NCI-H226 (cell line): Measurements from ENCODE around the gene TARS2.
A peak's percentile ranks its signal among the peaks of the same experiment; 100 is the strongest.

Source experiments
- DNase-seq: peaks from one replicate; pipeline ENCODE4 v3.0.0-alpha.2; 2015

The TARS2 gene

DNA sequence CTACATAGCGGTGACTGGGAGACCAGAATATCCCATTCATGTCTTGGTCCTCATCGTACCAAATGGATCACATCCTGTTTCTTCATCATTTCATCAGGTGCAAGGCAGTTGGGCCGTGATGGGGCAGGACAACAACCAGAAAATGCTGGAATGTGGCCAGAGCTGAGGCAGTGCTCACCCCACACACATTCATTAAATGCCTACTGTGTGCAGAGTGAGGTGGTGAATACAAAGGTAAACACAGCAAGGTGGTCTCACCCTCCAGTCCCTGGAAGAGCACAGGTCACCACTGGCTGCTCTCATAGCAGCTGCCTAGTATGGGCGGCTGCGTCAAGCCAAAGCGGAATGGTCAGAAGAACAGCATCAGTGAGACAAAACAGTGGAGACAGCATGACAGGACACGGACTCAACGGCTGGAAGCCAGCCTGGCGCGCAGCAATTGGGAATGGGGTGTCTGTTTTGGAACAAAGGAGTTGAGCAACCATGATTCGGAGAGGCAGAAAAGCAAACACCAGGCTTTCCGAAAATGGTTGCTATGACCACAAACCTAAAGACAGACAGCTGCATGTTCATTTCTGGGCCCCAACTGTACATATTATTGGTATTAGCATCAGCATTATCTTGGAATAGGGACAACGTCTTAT is 56.4 kb downstream of the TARS2 start:
- no peak for DNase-seq

DNA sequence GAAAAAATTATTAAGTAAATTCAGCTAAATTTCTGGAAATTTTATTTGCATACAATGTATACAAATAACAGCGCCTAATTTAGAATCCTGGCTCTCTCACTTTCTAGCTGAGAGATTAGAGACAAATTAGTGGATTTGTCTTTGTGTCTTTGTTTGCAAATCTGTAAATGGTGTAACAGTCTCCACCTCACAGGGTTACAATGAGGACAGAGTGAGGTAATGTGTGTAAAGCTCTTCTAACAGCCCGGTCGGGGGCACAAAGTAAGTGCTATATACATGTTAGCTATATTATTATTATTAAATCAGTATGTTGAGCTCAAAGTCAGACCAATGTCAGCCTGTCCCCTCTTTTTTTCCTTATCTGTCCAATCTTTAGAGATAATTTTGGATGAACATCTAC is 57.0 kb downstream of the TARS2 start:
- DNase-seq, result no peak

DNA sequence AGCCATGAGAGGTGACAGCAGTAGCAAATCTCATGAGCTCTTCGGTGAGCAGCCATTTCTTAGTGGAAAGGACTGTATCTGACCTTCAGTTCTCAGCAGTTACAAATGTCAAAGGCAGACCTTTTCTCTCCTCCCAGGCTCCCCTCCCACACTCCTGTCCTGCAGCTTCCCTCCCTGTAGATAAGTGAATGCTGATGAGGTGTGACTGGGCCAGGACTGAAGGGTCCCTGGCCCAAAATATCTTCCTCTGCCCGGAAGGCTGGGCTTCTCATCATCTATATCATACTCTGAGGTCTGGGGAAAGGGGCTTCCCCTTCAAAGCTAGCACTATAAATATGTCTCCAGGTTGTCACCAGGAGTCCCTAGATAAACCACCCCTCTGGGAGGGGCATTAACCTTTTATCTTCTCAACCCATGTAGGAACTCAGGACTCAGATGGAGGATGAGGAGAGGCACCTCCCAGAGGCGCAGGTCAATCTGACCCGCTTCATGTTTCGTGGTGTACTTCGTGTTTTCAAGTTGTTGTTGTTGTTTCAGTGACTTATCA is 58.3 kb downstream of the TARS2 start:
- DNase-seq, result no peak

DNA sequence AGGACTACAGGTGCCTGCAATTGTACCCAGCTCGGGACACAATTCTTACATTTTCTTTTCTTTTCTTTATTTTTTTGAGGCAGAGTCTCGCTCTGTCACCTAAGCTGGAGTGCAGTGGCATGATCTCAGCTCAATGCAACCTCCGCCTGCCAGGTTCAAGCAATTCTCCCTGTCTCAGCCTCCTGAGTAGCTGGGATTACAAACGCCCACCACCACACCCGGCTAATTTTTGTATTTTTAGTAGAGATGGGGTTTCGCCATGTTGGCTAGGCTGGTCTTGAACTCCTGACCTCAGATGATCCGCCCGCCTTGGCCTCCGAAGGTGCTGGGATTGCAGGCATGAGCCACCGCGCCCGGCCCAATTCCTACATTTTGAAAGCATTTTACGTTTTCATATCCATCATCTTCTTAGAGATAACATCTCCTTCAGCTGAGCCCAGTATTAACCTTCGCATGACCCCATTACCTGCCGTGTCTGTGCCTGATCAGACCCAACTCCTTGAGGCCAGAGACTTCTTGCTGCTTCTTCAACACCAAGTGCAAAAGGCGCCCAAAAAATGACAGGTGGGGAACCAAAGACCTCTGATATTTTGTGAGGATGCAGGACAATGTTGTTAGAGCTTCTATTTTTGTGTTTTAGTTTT is 59.2 kb downstream of the TARS2 start:
- no peak for DNase-seq

DNA sequence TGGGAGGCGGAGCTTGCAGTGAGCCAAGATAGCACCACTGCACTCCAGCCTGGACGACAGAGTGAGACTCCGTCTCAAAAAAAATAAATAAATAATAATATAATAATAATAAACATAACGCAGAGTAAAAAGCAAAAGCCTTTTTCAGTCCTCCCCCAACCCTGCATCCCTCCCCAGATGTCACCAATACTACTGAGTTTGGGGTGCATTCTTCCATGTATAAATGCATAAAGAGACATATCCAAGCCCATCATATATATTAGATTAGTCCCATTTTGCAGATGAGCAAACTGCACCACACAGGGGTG is 61.1 kb downstream of the TARS2 start:
- no peak for DNase-seq

DNA sequence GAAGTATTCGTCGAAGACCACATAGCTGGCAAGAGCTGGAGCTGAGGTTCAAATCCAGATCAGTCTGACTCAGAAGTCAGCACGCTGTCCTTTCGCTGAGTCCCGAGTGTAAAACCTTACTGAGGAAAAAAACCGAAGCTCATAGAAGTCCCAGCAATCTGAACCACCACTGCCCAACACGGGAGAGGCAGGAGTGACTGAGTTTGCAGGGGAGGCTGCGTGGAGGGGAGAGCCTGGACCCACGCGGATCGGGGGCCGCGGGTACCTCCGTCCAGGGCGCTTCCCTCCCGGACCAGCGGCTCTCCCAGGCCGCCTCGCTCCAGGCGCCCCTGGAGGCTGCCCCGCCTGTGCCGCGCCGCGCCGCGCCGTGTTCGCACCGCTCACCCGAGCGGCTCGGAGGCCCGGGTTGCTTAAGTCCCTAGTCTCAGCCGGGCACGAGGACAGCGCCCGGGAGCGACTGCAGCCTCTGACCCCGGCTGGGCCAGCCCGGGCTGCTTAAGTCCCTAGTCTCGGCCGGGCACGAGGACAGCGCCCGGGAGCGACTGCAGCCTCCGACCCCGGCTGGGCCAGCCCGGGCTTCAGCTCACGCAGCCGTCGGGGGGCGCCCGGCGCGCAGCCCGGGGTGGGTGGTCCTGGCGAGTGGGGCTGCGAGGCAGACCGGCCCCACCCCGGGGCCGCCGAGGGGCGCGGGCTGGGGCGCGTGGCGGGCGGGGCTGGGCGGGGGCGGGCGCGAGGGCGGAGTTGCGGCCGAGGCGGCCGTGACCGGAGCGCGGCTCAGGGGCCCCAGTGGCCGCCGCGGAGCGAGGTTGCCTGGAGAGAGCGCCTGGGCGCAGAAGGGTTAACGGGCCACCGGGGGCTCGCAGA is 61.6 kb downstream of the TARS2 start, which contains the start of gene ADAMTSL4:
TSS of gene ADAMTSL4 (plus strand) at position 777 of the 864 bp plus-strand sequence. CDS start 2,881 bp downstream, outside the sequence.
- peak; percentile 67 for DNase-seq

DNA sequence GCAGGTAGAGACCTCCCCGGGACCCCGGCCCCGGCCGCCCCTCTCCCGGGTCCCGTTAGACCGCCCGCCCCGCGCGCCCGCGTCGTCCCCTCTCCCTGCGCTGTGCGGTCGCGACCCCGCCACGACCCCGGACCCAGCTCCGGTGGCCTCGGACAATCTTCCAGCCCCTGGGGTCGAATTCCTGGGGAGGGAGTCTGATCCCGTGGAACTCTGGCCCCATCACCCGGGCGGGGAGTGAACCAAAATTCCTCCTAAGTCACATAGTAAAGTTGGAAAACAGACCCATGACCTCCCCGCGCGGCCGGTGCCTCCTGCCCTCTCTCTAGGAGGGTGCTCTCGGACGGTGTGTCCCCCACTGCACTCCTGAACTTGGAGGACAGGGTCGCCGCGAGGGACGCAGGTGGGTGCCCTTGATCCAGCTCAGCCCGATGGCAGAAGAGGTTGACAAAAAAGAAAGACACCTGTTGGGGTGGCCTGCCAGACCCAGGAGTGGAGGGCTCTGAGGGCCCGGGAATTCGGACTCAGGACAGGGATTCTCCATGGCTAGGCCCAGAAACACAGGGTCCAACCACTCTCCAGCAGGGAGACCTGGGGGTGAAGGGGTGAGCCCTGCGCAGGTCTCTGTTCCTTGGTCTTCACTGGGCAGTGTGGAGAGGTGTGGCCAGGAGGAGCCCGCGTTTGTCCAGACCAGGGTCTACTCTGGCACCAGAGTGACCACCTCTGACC is 62.4 kb downstream of the TARS2 start:
- no peak for DNase-seq

DNA sequence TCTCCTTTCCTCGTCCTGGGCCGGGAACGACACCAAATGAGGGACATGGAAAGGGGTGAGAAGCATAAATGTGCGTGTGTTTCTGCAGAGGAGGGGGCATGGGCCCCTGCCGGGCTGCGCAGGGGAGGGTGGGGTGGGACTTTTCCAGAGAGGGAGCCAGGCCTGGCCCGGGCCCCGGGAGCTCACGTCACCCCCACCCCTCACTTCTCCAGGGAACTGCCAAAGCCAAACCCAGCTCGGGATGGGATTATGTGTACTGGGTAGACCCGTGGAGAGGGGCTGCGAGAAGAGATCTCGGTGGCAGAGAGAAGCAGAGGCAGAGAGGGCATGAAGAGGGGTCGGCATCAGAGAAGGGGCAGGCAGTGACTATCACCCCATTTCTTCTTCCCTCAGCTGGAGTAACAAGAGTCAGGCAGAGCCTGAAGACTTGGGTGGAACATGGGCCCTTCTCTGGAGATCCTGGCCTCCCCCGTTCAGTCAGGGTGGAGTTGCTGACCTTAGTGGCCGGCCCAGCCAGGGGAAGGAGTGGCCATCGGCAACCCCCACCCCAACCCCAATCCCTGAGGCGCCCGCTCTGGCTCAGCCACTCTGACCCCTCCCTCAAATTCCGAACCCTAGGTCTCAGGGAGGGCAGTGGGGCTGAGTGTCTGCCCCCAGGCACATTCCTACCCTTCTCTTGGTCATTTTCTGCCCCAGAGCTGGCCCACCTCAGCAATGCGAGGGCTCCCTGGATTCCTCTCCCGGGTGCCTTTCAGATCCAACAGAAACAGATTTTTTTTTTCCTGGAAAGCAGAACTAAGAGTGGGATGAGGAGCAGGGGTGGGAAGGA is 63.2 kb downstream of the TARS2 start:
- DNase-seq, result peak; percentile 50

DNA sequence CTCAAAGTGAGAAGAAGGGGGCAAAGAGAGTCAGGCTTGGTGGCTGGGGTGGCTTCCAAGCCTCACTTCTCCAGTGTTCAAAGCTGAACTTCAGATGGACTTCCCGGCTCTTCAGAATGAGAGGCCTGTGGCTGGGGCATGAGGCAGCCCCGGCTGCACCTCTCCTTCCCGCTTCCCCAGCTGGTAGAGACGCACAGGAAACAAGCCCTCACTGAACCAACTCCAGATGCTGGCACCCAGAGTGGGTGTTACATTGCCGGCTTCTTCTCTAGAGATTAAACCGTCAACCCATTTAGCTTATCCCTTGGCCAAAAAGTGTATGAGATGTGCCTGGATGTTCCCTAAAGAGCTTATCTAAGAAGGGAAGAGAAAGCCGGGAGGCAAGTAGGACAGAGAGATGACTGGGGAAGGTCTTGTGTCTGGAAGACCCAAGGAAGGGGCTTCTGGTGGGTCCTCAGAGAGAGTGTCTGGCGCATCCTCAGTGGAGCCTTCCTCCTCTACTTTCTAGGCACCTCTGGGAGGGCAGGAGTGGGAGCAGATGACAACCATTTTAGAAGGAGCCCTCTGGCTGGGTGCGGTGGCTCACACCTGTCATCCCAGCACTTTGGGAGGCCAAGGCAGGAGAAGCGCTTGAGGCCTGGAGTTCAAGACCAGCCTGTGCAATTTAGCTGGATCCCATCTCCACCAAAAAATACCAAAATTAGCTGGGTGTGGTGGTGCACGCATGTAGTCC is 64.0 kb downstream of the TARS2 start:
- no peak for DNase-seq

DNA sequence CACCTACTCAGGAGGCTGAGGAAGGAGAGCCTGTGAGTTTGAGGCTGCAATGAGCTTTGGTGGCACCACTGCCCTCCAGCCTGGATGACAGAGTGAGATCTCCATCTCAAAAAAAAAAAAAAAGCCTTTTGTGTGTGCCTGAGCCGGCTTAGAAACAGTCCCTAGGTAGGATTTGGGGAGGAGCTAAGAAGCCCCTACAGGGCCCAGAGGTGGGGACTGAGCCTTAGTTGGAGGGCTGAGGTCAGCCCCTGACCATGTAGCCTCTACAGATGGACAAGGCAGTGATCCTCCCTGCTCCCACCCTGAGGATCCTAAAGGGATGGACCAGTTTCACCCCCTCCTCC is 64.5 kb downstream of the TARS2 start:
- no peak for DNase-seq

DNA sequence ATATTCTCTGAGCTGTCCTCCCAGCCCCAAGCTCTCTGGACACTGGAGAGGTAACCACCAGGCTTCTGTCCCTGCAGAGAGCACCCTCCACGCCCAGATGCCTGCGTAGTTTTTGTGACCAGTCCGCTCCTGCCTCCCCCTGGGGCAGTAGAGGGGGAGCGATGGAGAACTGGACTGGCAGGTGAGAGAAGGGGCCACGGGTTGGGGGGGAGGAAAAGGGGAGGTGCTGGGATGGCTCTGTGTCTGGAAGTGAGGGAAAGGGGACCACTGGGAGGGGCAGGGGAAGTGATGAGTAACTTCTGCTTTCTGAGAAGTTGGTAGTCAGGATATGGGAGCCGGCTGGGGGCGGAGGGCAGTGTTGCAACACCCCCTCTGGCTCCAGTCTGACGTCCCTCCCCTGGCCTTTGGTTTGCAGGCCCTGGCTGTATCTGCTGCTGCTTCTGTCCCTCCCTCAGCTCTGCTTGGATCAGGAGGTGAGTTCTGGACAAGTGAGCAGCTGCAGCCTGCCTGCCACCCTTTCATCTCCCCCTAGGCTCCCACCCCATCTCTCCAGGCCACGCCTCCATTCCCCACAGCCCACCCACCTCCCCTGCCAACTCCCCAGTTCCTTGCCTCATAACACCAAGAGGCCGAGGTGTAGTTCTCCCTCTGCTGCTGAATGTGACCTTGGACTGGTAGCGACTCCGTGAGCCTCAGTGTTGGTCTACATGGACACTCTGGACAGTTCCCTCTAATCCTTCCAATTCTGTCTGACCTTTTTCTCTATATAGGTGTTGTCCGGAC is 65.1 kb downstream of the TARS2 start:
- DNase-seq, result peak; percentile 93

DNA sequence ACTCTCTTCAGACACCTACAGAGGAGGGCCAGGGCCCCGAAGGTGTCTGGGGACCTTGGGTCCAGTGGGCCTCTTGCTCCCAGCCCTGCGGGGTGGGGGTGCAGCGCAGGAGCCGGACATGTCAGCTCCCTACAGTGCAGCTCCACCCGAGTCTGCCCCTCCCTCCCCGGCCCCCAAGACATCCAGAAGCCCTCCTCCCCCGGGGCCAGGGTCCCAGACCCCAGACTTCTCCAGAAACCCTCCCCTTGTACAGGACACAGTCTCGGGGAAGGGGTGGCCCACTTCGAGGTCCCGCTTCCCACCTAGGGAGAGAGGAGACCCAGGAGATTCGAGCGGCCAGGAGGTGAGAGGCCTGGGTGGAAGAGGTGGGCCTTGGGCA is 65.7 kb downstream of the TARS2 start:
- DNase-seq, result no peak

DNA sequence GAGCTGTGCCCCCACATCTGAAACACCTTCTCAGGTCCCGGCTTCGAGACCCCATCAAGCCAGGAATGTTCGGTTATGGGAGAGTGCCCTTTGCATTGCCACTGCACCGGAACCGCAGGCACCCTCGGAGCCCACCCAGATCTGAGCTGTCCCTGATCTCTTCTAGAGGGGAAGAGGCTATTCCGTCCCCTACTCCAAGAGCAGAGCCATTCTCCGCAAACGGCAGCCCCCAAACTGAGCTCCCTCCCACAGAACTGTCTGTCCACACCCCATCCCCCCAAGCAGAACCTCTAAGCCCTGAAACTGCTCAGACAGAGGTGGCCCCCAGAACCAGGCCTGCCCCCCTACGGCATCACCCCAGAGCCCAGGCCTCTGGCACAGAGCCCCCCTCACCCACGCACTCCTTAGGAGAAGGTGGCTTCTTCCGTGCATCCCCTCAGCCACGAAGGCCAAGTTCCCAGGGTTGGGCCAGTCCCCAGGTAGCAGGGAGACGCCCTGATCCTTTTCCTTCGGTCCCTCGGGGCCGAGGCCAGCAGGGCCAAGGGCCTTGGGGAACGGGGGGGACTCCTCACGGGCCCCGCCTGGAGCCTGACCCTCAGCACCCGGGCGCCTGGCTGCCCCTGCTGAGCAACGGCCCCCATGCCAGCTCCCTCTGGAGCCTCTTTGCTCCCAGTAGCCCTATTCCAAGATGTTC is 66.3 kb downstream of the TARS2 start:
- no peak for DNase-seq

DNA sequence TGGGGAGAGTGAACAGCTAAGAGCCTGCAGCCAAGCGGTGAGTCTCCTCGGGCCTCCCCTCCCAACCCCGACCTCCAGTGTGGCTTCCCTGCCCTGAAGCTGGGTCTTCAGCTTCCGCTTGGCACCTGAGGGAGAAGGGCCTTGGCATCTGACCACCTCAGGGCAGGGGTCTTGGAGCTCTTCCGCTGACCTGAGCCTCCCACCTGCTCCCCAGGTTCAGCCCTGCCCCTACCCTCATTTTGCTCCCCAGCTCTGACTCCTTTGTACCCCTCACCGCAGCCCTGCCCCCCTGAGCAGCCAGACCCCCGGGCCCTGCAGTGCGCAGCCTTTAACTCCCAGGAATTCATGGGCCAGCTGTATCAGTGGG is 66.8 kb downstream of the TARS2 start:
- no peak for DNase-seq

DNA sequence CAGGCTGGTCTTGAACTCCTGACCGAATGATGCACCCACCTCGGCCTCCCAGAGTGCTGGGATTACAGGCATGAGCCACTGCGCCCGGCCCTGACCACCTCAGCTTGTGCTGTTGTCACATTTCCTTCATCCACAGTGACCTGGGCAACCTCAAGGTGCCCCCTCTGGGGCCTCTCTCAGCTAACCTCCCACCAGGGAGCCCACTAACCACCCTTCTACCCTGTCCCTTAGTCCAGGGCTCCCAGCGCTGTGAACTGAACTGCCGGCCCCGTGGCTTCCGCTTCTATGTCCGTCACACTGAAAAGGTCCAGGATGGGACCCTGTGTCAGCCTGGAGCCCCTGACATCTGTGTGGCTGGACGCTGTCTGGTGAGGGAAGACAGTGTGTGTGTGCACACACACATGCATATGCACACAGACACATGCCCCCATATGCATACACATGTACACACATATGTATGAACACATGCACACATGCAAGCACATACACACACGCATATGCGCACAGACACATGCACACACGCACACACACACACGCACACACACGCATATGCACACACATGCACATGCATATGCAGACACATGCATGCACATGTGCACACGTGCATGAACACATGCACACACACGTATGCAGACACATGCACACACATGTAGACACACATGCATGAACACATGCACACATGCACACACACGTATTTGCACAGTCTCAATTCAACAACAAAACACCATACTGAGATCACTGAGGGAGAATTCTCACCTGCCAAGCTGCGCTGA is 68.2 kb downstream of the TARS2 start:
- no peak for DNase-seq

DNA sequence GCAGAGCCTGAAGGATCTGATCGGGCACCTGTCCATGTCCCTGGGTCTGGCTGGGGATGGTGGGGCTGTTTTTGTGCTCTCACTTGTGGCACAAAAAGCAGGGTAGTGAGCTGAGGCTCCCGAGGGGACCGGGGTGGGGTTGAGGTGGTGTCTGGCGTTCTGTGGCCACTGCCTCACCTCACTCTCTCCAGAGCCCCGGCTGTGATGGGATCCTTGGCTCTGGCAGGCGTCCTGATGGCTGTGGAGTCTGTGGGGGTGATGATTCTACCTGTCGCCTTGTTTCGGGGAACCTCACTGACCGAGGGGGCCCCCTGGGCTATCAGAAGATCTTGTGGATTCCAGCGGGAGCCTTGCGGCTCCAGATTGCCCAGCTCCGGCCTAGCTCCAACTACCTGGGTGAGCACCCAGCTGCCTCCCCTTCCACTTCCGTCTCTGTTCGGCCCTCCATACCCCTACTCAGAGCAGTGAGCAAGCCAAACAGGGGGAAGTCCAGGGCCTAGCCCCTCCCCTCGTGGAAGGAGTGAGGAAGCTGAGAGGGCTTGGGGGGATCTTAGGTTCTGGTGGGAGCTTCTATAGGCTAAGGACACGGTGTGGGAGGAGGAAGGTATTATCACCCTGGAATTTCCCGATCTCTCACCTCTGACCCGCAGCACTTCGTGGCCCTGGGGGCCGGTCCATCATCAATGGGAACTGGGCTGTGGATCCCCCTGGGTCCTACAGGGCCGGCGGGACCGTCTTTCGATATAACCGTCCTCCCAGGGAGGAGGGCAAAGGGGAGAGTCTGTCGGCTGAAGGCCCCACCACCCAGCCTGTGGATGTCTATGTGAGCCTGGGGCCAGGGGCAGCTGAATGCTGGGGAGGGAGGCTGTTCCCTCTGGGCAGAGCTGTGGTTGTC is 69.0 kb downstream of the TARS2 start:
- peak; percentile 0 for DNase-seq

DNA sequence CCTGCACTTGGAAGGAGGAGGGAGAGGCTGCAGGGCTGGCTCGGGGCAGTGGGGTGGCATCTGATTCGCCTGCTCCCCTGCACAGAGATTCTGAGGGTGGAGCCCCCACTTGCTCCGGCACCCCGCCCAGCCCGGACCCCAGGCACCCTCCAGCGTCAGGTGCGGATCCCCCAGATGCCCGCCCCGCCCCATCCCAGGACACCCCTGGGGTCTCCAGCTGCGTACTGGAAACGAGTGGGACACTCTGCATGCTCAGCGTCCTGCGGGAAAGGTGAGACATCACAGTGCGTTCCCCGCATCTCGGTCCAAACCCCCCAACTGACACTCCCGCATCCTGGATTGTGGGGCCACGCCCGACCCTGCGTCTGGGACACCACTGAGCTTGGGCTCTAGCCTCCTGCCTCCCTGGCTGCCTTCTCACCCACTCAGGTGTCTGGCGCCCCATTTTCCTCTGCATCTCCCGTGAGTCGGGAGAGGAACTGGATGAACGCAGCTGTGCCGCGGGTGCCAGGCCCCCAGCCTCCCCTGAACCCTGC is 69.9 kb downstream of the TARS2 start:
- DNase-seq, result no peak
